Neural crest cell (in vitro differentiated cells): ENCODE measurements around the gene KLK1. TPM values are rescaled to one million over a fixed set of nuclear protein-coding genes. Genes with fewer than 3 reads are reported as not detected.

Experiments
- DNase-seq: peaks from one replicate; pipeline ENCODE4 v3.0.0; 2021; ENCODE audit warnings: low read depth, mixed read lengths, low spot score
- H3K27ac Mint-ChIP-seq: one replicate; pipeline ENCODE4 v1.8.0; 2021; ENCODE audit warnings: mild to moderate bottlenecking, mixed read lengths; ENCODE audit not compliant: unreplicated experiment
- H3K27me3 Mint-ChIP-seq: 2 replicates; pipeline ENCODE4 v1.8.0; 2021; ENCODE audit warnings: low read depth, mild to moderate bottlenecking, mixed read lengths
- H3K36me3 Mint-ChIP-seq: 2 replicates; pipeline ENCODE4 v1.8.0; 2021; ENCODE audit warnings: low read depth, mild to moderate bottlenecking, mixed read lengths
- H3K4me1 Mint-ChIP-seq: 2 replicates; pipeline ENCODE4 v1.8.0; 2021; ENCODE audit warnings: mixed read lengths
- H3K4me3 Mint-ChIP-seq: one replicate; pipeline ENCODE4 v1.8.0; 2021; ENCODE audit warnings: mild to moderate bottlenecking, mixed read lengths
- H3K9me3 Mint-ChIP-seq: 2 replicates; pipeline ENCODE4 v1.8.0; 2021; ENCODE audit warnings: mixed read lengths
- CTCF ChIP-seq: fragments of 200-600 bp; sonication (generic); conservative IDR thresholded peaks from 2 replicates; pipeline ENCODE4 v1.5.0; 2021; ENCODE audit warnings: antibody characterized with exemption, mild to moderate bottlenecking
- total RNA-seq: library from RNA; stranded (reverse); gene quantifications from 2 replicates; pipeline ENCODE4 v1.2.1, GENCODE V29; 2021

Gene KLK1
- total RNA-seq, 1 donor from 2014 or later: 0.44 TPM

GRCh38 chr19:50793558-50794065 is 30.0 kb downstream of the KLK1 start:
- no peak for DNase-seq
- Mint-ChIP-seq H3K27ac (no peak overlapping the region), H3K4me1 (peaks cover 16% of the 10 kb centered on the region), H3K36me3 (peaks cover 6% of the 10 kb centered on the region), H3K9me3 (peaks cover 6% of the 10 kb centered on the region), H3K27me3 (peaks cover 43% of the 10 kb centered on the region), H3K4me3 (peak overlapping the region; percentile 84)
- TF ChIP-seq CTCF: no peak

GRCh38 chr19:50792272-50793250 is 31.0 kb downstream of the KLK1 start:
- Mint-ChIP-seq H3K4me3 (peak overlapping the region; percentile 84), H3K9me3 (peaks cover 6% of the 10 kb centered on the region), H3K27ac (no peak overlapping the region), H3K27me3 (peaks cover 43% of the 10 kb centered on the region), H3K36me3 (peaks cover 6% of the 10 kb centered on the region), H3K4me1 (peaks cover 16% of the 10 kb centered on the region)
- no peak for TF ChIP-seq CTCF
- DNase-seq: no peak

GRCh38 chr19:50791594-50792271 is 31.9 kb downstream of the KLK1 start:
- H3K27ac Mint-ChIP-seq: no peak overlapping the region
- H3K9me3 Mint-ChIP-seq: peaks cover 6% of the 10 kb centered on the region
- H3K36me3 Mint-ChIP-seq: peaks cover 6% of the 10 kb centered on the region
- DNase-seq: peak; percentile 18
- H3K27me3 Mint-ChIP-seq: peaks cover 43% of the 10 kb centered on the region
- peak overlapping the region; percentile 75 for H3K4me3 Mint-ChIP-seq
- peaks cover 16% of the 10 kb centered on the region for H3K4me1 Mint-ChIP-seq
- TF ChIP-seq CTCF: no peak

- peak overlapping the region; percentile 75 for H3K4me3 Mint-ChIP-seq
- H3K27ac Mint-ChIP-seq: no peak overlapping the region
Observed at GRCh38 chr19:50790922-50791467, 32.6 kb downstream of the KLK1 start.

More at GRCh38 chr19:50790922-50791467, 32.6 kb downstream of the KLK1 start:
- DNase-seq: no peak
- Mint-ChIP-seq H3K36me3 (peaks cover 6% of the 10 kb centered on the region), H3K27me3 (peaks cover 43% of the 10 kb centered on the region), H3K4me1 (peaks cover 20% of the 10 kb centered on the region), H3K9me3 (peaks cover 6% of the 10 kb centered on the region)
- TF ChIP-seq CTCF: no peak
